HepG2 (cell line): Measurements from ENCODE around the gene WWC1. TPM values are rescaled to one million over a fixed set of nuclear protein-coding genes. Genes with fewer than 3 reads are reported as not detected.

Experiments used
- ATAC-seq: fragments of 200-7000 bp; cut with Tn5 transposase; 3 replicates; pipeline ENCODE4 v1.9.1; 2020; ENCODE audit warnings: mild to moderate bottlenecking, moderate library complexity
- BruUV-seq: library from RNA; stranded (reverse); fragments of 400-500 nt; replicated peaks from 2 replicates; lab custom pipeline; 2021; lab: Mats Ljungman, UMichigan
- CTCF ChIA-PET: fragments of 300-600 bp; formaldehyde crosslinking; extraction: SDS; loops from one replicate; lab custom pipeline; 2021; ENCODE audit warnings: low total read pairs, inconsistent platforms, low intra/inter-chr PET ratio; lab: Yijun Ruan, JAX
- POLR2A ChIA-PET: fragments of 350-600 bp; sonication (Branson Sonifier 250); formaldehyde crosslinking; loops from one replicate; lab custom pipeline; 2020; ENCODE audit warnings: antibody characterized with exemption, inconsistent platforms; lab: Yijun Ruan, JAX
- DNase-seq: peaks from one replicate; pipeline ENCODE4 v3.0.0-alpha.2; 2015; ENCODE audit warnings: low spot score
- FAIRE-seq: peaks from 3 replicates; lab custom pipeline; 2011; peaks lifted over from hg19 to GRCh38; lab: Jason Lieb, UNC
- H2AFZ ChIP-seq: one replicate; pipeline ENCODE4 v1.6.1; 2011; ENCODE audit warnings: low read length, inconsistent platforms
- H3K27ac ChIP-seq: fragments of 300-600 bp; 3 replicates; pipeline ENCODE4 v1.8.0; 2011; ENCODE audit warnings: mixed run types, mild to moderate bottlenecking, mixed read lengths, low read length, inconsistent platforms; ENCODE audit not compliant: insufficient read depth; ENCODE audit errors: extremely low read length
- H3K27me3 ChIP-seq, 2 experiments: fragments of 200-600 bp in 1 of 2; 2 replicates in 1 of 2; 3 replicates in 1 of 2; pipeline versions ENCODE4 v1.6.0 to v1.8.0; 2011; ENCODE audit warnings: low read length in 2 of 2, mild to moderate bottlenecking in 2 of 2, moderate library complexity in 2 of 2, inconsistent platforms in 1 of 2; ENCODE audit not compliant: insufficient read depth in 2 of 2, control insufficient read depth in 1 of 2
- H3K36me3 ChIP-seq, 2 experiments: fragments of 200-600 bp in 1 of 2; replicated peaks in 1 of 2; 2 replicates in 1 of 2; 3 replicates in 1 of 2; pipeline versions ENCODE4 v1.5.1 to v1.8.0; 2011; ENCODE audit warnings: low read length in 2 of 2, inconsistent platforms in 1 of 2; ENCODE audit not compliant: insufficient read depth in 2 of 2, control insufficient read depth in 1 of 2
- H3K4me1 ChIP-seq: 2 replicates; pipeline ENCODE4 v1.5.1; 2012; ENCODE audit warnings: low read length, inconsistent platforms; ENCODE audit not compliant: insufficient read depth
- H3K4me2 ChIP-seq: 2 replicates; pipeline ENCODE4 v1.6.0; 2011; ENCODE audit warnings: low read depth, low read length, inconsistent platforms
- H3K4me3 ChIP-seq, 3 experiments: fragments of 200-600 bp in 1 of 3; sonication (generic), shearing (Covaris generic) in 1 of 3; replicated peaks in 1 of 3; 2 replicates each; pipeline ENCODE4 v1.5.1; 2011 to 2016; ENCODE audit warnings: low read length in 3 of 3, inconsistent platforms in 2 of 3, low read depth in 2 of 3, mild to moderate bottlenecking in 2 of 3, control low read depth in 1 of 3, mixed read lengths in 1 of 3; ENCODE audit not compliant: insufficient read depth in 1 of 3
- H3K79me2 ChIP-seq: one replicate; pipeline ENCODE4 v1.6.1; 2011; ENCODE audit warnings: low read length, inconsistent platforms; ENCODE audit not compliant: insufficient read depth
- H3K9ac ChIP-seq: 2 replicates; pipeline ENCODE4 v1.6.0; 2011; ENCODE audit warnings: mild to moderate bottlenecking, low read depth, low read length, inconsistent platforms; ENCODE audit not compliant: insufficient read depth
- H3K9me3 ChIP-seq: 2 replicates; pipeline ENCODE4 v1.5.1; 2012; ENCODE audit warnings: mild to moderate bottlenecking, low read length
- H4K20me1 ChIP-seq: 2 replicates; pipeline ENCODE4 v1.6.0; 2011; ENCODE audit warnings: inconsistent platforms, mild to moderate bottlenecking, low read length, moderate library complexity; ENCODE audit not compliant: insufficient read depth
- DPF2 ChIP-seq: sonication (generic); formaldehyde crosslinking; IDR thresholded peaks from 2 replicates; pipeline ENCODE4 v1.4.0; 2020; ENCODE audit warnings: mild to moderate bottlenecking, low read depth, missing genetic modification reagents, borderline replicate concordance
- KAT2B ChIP-seq: fragments of 150-350 bp; IDR thresholded peaks from 2 replicates; pipeline ENCODE4 v1.6.1; 2014; ENCODE audit warnings: low read depth, low read length, borderline replicate concordance
- KDM2A ChIP-seq: sonication (generic); formaldehyde crosslinking; IDR thresholded peaks from 2 replicates; pipeline ENCODE4 v1.4.0; 2020; ENCODE audit warnings: low read depth, missing genetic modification reagents, borderline replicate concordance
- MLLT10 ChIP-seq: sonication (generic); formaldehyde crosslinking; IDR thresholded peaks from 2 replicates; pipeline ENCODE4 v1.4.0; 2020; ENCODE audit warnings: missing genetic modification reagents
- NFIB ChIP-seq: sonication (generic); formaldehyde crosslinking; IDR thresholded peaks from 2 replicates; pipeline ENCODE4 v1.9.0; 2021; ENCODE audit warnings: missing genetic modification reagents, mild to moderate bottlenecking, borderline replicate concordance
- NR2F6 ChIP-seq, 2 experiments: IDR thresholded peaks; 2 replicates each; pipeline ENCODE4 v1.6.1; 2016; ENCODE audit warnings: antibody characterized with exemption in 1 of 2, mild to moderate bottlenecking in 1 of 2
- TBP ChIP-seq: sonication (generic); formaldehyde crosslinking; IDR thresholded peaks from 2 replicates; pipeline ENCODE4 v1.5.0; 2020; ENCODE audit warnings: missing genetic modification reagents
- TBX2 ChIP-seq: sonication (generic); formaldehyde crosslinking; IDR thresholded peaks from 2 replicates; pipeline ENCODE4 v1.5.0; 2020; ENCODE audit warnings: missing genetic modification reagents, mild to moderate bottlenecking, borderline replicate concordance
- THAP11 ChIP-seq: IDR thresholded peaks from 2 replicates; pipeline ENCODE4 v1.6.1; 2016; ENCODE audit warnings: missing biosample characterization, missing genetic modification reagents
- ZNF337 ChIP-seq: sonication (generic); formaldehyde crosslinking; IDR thresholded peaks from 2 replicates; pipeline ENCODE4 v1.5.1; 2020; ENCODE audit warnings: missing genetic modification reagents, low read depth, mild to moderate bottlenecking, borderline replicate concordance
- ZNF572 ChIP-seq: sonication (generic); formaldehyde crosslinking; IDR thresholded peaks from 2 replicates; pipeline ENCODE4 v1.5.1; 2020; ENCODE audit warnings: mild to moderate bottlenecking, missing genetic modification reagents
- ZNF703 ChIP-seq: sonication (generic); formaldehyde crosslinking; IDR thresholded peaks from 2 replicates; pipeline ENCODE4 v1.5.1; 2020; ENCODE audit warnings: missing genetic modification reagents, mild to moderate bottlenecking, moderate library complexity, borderline replicate concordance
- ZNF883 ChIP-seq: sonication (generic); formaldehyde crosslinking; IDR thresholded peaks from 2 replicates; pipeline ENCODE4 v1.5.1; 2020; ENCODE audit warnings: mild to moderate bottlenecking, missing genetic modification reagents; ENCODE audit errors: not compliant biosample characterization
- WGBS: methylation state at CpG from one replicate; pipeline ENCODE4 v1.1.6; 2017; ENCODE audit warnings: low lambda C conversion rate; 5-methylcytosine and 5-hydroxymethylcytosine counted together
- in situ Hi-C: cut with HindIII; loops from 2 replicates; pipeline ENCODE4 v1.10.0; 2017; ENCODE audit warnings: low pct_unique_long_range_greater_than_20kb; ENCODE audit not compliant: extremely low pct_ligation_motif_present
- intact Hi-C: fragments of 100-400 bp; cut with micrococcal nuclease; formaldehyde crosslinking; loops from one replicate; pipeline ENCODE4 v1.10.0; 2022; ENCODE audit not compliant: unreplicated experiment
- polyA plus RNA-seq, 8 experiments: library from polyadenylated mRNA; depleted of rRNA in 3 of 8; stranded (reverse) in 7 of 8; unstranded in 1 of 8; fragments of >200 nt; fragmentation: Illumina TruSeq in 4 of 8; extraction: Trizol in 4 of 8; gene quantifications; 2 replicates each; pipeline versions ENCODE4 v1.2.1 to v1.2.3, GENCODE V29; 2011 to 2016; ENCODE audit warnings: low read depth in 4 of 8, missing spikeins in 1 of 8, mixed read lengths in 1 of 8; ENCODE audit not compliant: insufficient read depth in 1 of 8
- total RNA-seq, 5 experiments: library from RNA; depleted of rRNA; stranded (reverse); fragments of >200 nt; fragmentation: Illumina TruSeq; extraction: Trizol; gene quantifications; 2 replicates each; pipeline ENCODE4 v1.2.3, GENCODE V29; 2016; ENCODE audit warnings: low read depth in 1 of 5
- TF ChIP-seq, protein P1 (sequence below): sonication (generic); formaldehyde crosslinking; IDR thresholded peaks from 2 replicates; pipeline ENCODE4 v1.5.1; 2020; ENCODE audit warnings: missing genetic modification reagents, mild to moderate bottlenecking, borderline replicate concordance
- TF ChIP-seq, protein P2 (sequence below): sonication (generic); formaldehyde crosslinking; conservative IDR thresholded peaks from 2 replicates; pipeline ENCODE4 v1.8.0; 2022; ENCODE audit warnings: missing genetic modification reagents
- TF ChIP-seq, protein P3 (sequence below): sonication (generic); formaldehyde crosslinking; IDR thresholded peaks from 2 replicates; pipeline ENCODE4 v1.5.0; 2020; ENCODE audit warnings: mild to moderate bottlenecking, missing genetic modification reagents

The WWC1 gene
- total and polyA plus RNA-seq, 2 of the 13 experiments (the other 11 are each of a cell fraction or from before 2014, with no cell fraction given) = 8.3 to 17.9 TPM

DNA sequence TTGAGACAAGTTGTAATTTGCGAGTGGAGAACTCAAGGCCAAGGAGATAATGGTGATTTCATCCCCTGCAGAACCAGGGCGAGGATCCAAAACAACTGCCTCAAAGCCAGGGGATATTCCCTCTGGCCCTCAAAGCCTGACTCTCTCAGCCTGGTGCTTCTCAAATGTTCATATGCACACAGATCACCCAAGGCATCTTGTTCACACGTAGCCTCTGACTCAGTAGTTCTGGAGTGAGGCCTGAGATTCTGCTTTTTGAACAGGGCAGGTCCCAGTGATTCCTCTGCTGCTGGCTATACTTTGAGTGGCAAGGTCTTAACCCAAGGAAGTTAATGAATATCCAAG lies 30.2 kb upstream of the WWC1 start (continued):
- TF ChIP-seq ZNF883 (CRISPR knock-in tag) (no peak), TBP (CRISPR knock-in tag) (no peak)
- TF ChIP-seq, protein P1, sequence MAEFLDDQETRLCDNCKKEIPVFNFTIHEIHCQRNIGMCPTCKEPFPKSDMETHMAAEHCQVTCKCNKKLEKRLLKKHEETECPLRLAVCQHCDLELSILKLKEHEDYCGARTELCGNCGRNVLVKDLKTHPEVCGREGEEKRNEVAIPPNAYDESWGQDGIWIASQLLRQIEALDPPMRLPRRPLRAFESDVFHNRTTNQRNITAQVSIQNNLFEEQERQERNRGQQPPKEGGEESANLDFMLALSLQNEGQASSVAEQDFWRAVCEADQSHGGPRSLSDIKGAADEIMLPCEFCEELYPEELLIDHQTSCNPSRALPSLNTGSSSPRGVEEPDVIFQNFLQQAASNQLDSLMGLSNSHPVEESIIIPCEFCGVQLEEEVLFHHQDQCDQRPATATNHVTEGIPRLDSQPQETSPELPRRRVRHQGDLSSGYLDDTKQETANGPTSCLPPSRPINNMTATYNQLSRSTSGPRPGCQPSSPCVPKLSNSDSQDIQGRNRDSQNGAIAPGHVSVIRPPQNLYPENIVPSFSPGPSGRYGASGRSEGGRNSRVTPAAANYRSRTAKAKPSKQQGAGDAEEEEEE (CRISPR knock-in tag) = no peak

DNA sequence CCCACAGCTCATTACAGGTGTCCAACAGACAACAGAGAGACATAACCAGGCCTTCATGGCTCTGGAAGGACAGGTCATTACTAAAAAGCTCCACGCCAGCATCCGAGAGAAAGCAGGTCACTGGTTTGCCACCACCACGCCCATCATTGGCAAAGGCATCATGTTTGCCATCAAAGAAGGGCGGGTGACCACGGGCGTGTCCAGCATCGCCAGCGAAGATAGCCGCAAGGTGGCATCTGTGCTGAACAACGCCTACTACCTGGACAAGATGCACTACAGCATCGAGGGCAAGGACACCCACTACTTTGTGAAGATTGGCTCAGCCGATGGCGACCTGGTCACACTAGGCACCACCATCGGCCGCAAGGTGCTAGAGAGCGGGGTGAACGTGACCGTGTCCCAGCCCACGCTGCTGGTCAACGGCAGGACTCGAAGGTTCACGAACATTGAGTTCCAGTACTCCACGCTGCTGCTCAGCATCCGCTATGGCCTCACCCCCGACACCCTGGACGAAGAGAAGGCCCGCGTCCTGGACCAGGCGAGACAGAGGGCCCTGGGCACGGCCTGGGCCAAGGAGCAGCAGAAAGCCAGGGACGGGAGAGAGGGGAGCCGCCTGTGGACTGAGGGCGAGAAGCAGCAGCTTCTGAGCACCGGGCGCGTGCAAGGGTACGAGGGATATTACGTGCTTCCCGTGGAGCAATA lies 29.3 kb upstream of the WWC1 start:
- intact Hi-C loops (loop anchor here (5.0 kb wide), 1 partner anchor 390 kb away; no protein-coding TSS in a partner anchor), in situ Hi-C loops (loop anchor here (10.0 to 25.0 kb wide), 2 partner anchors 223 to 425 kb away; partner anchors contain the start of gene RARS1)
- Histone ChIP-seq H3K27me3 (peaks cover 0 to 2% of the 10 kb centered on the region in 2 experiments; a peak in 3 of 5 replicates), H3K4me1 (no peaks in the 10 kb centered on the region), H3K4me2 (no peak overlapping the region), H3K4me3 (no peak overlapping the region), H3K9ac (no peak overlapping the region), H3K36me3 (no peaks in the 10 kb centered on the region), H3K79me2 (no peaks in the 10 kb centered on the region), H2AFZ (no peak overlapping the region), H3K9me3 (no peaks in the 10 kb centered on the region), H3K27ac (no peak overlapping the region), H4K20me1 (no peaks in the 10 kb centered on the region)
- FAIRE-seq (no peak), DNase-seq (no peak), ATAC-seq (no peak; the same call in 2 of the 3 replicates)
- CTCF ChIA-PET = no interaction called here
- POLR2A ChIA-PET = no interaction called here
- WGBS = 63% methylated on average over 30 of the region's 39 CpGs
- no TSS peak for BruUV-seq
- TF ChIP-seq MLLT10 (CRISPR knock-in tag) (no peak), DPF2 (CRISPR knock-in tag) (no peak), THAP11 (no peak), ZNF337 (no peak), ZNF572 (no peak), NFIB (CRISPR knock-in tag) (no peak), NR2F6 (IDR thresholded peaks at IDR 0.05) (no peak), NR2F6 (CRISPR knock-in tag; IDR thresholded peaks at IDR 0.05) (no peak), KAT2B (no peak), ZNF703 (no peak), KDM2A (CRISPR knock-in tag) (no peak), TBX2 (CRISPR knock-in tag) (no peak)
- TF ChIP-seq, protein P2, sequence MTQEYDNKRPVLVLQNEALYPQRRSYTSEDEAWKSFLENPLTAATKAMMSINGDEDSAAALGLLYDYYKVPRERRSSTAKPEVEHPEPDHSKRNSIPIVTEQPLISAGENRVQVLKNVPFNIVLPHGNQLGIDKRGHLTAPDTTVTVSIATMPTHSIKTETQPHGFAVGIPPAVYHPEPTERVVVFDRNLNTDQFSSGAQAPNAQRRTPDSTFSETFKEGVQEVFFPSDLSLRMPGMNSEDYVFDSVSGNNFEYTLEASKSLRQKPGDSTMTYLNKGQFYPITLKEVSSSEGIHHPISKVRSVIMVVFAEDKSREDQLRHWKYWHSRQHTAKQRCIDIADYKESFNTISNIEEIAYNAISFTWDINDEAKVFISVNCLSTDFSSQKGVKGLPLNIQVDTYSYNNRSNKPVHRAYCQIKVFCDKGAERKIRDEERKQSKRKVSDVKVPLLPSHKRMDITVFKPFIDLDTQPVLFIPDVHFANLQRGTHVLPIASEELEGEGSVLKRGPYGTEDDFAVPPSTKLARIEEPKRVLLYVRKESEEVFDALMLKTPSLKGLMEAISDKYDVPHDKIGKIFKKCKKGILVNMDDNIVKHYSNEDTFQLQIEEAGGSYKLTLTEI = no peak
- TF ChIP-seq, protein P3, sequence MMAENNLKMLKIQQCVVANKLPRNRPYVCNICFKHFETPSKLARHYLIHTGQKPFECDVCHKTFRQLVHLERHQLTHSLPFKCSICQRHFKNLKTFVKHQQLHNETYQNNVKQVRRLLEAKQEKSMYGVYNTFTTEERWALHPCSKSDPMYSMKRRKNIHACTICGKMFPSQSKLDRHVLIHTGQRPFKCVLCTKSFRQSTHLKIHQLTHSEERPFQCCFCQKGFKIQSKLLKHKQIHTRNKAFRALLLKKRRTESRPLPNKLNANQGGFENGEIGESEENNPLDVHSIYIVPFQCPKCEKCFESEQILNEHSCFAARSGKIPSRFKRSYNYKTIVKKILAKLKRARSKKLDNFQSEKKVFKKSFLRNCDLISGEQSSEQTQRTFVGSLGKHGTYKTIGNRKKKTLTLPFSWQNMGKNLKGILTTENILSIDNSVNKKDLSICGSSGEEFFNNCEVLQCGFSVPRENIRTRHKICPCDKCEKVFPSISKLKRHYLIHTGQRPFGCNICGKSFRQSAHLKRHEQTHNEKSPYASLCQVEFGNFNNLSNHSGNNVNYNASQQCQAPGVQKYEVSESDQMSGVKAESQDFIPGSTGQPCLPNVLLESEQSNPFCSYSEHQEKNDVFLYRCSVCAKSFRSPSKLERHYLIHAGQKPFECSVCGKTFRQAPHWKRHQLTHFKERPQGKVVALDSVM (CRISPR knock-in tag) = no peak
